ENCODE data around the gene SRRM4.

DNA sequence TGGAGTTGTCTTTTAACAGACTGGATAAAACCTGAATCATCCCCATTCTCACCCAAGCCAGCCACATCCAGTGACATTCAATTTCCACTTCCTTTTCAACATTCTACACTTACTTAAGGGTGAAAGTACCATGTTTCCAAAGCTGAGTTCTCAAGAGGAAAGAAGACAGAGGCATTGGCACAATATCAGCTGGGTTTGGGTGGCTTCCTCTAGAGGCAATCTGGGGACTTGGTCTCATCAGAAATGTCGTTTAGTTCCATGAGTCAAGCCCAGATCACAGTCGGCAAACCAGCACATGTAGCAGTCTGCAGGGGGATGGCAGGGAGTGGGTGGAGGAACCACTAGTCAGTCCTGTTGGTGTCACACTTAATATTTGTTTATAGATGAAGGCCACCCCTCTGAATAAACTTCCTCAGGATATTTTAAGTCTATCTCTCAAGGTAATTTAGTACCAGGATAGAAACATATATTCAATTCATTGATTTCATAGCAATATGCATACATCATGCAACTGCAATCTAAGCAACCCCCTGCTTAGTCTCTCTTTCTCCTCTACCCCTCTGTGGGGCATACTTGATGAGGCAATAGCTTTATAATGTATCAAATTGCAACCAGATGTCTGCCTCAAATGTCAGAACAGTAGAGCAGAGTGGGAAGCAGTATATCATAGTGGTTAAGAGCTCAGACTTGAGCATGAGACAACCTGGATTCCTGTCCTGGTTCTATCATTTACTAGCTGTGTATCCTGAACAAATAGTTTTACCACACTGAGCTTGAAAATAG is 3.0 kb downstream of the SRRM4 start:
- TF ChIP-seq, protein P1, sequence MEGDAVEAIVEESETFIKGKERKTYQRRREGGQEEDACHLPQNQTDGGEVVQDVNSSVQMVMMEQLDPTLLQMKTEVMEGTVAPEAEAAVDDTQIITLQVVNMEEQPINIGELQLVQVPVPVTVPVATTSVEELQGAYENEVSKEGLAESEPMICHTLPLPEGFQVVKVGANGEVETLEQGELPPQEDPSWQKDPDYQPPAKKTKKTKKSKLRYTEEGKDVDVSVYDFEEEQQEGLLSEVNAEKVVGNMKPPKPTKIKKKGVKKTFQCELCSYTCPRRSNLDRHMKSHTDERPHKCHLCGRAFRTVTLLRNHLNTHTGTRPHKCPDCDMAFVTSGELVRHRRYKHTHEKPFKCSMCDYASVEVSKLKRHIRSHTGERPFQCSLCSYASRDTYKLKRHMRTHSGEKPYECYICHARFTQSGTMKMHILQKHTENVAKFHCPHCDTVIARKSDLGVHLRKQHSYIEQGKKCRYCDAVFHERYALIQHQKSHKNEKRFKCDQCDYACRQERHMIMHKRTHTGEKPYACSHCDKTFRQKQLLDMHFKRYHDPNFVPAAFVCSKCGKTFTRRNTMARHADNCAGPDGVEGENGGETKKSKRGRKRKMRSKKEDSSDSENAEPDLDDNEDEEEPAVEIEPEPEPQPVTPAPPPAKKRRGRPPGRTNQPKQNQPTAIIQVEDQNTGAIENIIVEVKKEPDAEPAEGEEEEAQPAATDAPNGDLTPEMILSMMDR (IDR thresholded peaks at IDR 0.05), result no peak
- no peak for TF ChIP-seq POLR2A (IDR thresholded peaks at IDR 0.05)
